NCI-H2196 (cell line): ENCODE data around the gene PRKAG1.

Experiments used
- DNase-seq: peaks from one replicate; lab custom pipeline; 2025; ENCODE audit not compliant: unreplicated experiment; lab: John Stamatoyannopoulos, UW

PRKAG1 gene

GRCh38 chr12:48969833-48970701 is 48.5 kb downstream of the PRKAG1 start:
- no peak for DNase-seq

GRCh38 chr12:48969160-48969771 is 49.3 kb downstream of the PRKAG1 start:
- DNase-seq = no peak

GRCh38 chr12:48968467-48968866 is 50.1 kb downstream of the PRKAG1 start:
- DNase-seq = no peak

GRCh38 chr12:48967991-48968390 is 50.6 kb downstream of the PRKAG1 start:
- DNase-seq = no peak

- no peak for DNase-seq
Observed at GRCh38 chr12:48966177-48966895, 52.2 kb downstream of the PRKAG1 start.

- no peak for DNase-seq
Observed at GRCh38 chr12:48965298-48965838, 53.2 kb downstream of the PRKAG1 start.

GRCh38 chr12:48961801-48962200 is 56.8 kb downstream of the PRKAG1 start:
- DNase-seq = no peak

GRCh38 chr12:48961331-48961730 is 57.2 kb downstream of the PRKAG1 start:
- no peak for DNase-seq

- no peak for DNase-seq
Observed at GRCh38 chr12:48960834-48961233, 57.7 kb downstream of the PRKAG1 start.

GRCh38 chr12:48958049-48958388 is 60.6 kb downstream of the PRKAG1 start:
- no peak for DNase-seq

GRCh38 chr12:48957141-48958048 is 61.2 kb downstream of the PRKAG1 start, which contains the start of gene ARF3:
Gene ARF3, minus strand, starts transcription at chr12:48957487. Its CDS starts 16,392 bp downstream, at chr12:48941095.
- peak; percentile 96 for DNase-seq

GRCh38 chr12:48956279-48957140 is 62.1 kb downstream of the PRKAG1 start:
- DNase-seq = peak; percentile 94

GRCh38 chr12:48954841-48955501 is 63.6 kb downstream of the PRKAG1 start:
- no peak for DNase-seq

- no peak for DNase-seq
Observed at GRCh38 chr12:48954061-48954460, 64.5 kb downstream of the PRKAG1 start.

- no peak for DNase-seq
Observed at GRCh38 chr12:48952691-48953090, 65.9 kb downstream of the PRKAG1 start.
